ENCODE results near the gene RNF157.

The RNF157 gene

DNA sequence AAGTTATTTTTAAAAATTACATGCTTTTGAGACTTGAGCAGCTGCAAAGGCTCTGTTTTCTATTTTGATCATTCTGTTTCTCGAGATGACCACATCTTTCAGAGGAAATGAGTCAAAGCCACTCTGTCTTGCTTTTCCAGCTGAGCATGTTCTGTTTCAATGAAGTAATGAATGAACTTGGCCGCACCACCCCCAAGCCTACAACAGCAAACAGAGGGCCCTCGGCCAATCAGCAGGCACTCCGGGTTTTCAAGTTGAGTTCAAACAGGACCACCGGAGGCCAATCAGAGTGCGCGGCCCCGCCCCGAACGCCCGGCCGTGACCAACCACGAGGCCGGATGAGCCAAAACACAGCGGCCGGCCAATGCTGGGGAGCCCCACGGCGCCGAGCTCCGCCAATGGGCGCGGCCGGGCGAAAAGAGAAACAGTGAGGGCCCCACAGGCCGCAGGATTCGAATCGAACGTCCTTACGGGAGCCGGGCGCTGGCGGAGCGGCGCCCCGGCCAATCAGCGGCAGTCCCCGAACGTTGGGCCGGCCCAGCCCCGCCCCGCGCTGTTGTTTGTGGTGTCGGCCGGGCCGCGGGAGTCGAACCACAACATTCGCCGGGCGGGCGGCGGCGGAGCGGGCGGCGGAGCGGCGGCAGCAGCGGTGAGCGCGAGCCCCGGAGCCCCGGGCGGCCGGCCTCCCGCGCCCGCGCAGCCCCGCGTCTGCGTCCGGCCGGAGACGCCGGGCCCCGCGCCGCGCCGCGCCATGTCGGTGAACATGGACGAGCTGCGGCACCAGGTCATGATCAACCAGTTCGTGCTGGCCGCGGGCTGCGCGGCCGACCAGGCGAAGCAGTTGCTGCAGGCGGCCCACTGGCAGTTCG is 24.7 kb upstream of the RNF157 start, which contains the start of gene UBALD2:
TSS of gene UBALD2 (plus strand) at position 594 of the 869 bp plus-strand sequence. CDS start at position 752, 158 bp downstream.
- no peaks in the 10 kb centered on the region for H3K9me2 ChIP-seq (replicated peaks; ENCODE audit: insufficient read depth, low read length)
- H3K79me2 ChIP-seq (ENCODE audit: low read length): peaks cover 44% of the 10 kb centered on the region
- H3K9me3 ChIP-seq (replicated peaks; ENCODE audit: insufficient read depth, low read length): no peaks in the 10 kb centered on the region
- 0 out of 2 replicates have a peak, but pooled peaks cover 6% of the 10 kb centered on the region for H3K36me3 ChIP-seq (replicated peaks; ENCODE audit: insufficient read depth, low read length)
- H3K9ac ChIP-seq (ENCODE audit: low read length): peak within 1 kb of the TSS; percentile 97
- H4K20me1 ChIP-seq (ENCODE audit: insufficient read depth, low read length): no peaks in the 10 kb centered on the region
- peaks cover 54% of the 10 kb centered on the region for H3K4me1 ChIP-seq (ENCODE audit: low read length)
- H2AFZ ChIP-seq (ENCODE audit: low read length): no peak within 1 kb of the TSS
- H3F3A ChIP-seq (ENCODE audit: insufficient read depth, low read length): peaks cover 44% of the 10 kb centered on the region
- H3K4me2 ChIP-seq (ENCODE audit: low read depth, low read length): peak within 1 kb of the TSS; percentile 100
- peak; percentile 99 for DNase-seq
- TF ChIP-seq, protein P1, sequence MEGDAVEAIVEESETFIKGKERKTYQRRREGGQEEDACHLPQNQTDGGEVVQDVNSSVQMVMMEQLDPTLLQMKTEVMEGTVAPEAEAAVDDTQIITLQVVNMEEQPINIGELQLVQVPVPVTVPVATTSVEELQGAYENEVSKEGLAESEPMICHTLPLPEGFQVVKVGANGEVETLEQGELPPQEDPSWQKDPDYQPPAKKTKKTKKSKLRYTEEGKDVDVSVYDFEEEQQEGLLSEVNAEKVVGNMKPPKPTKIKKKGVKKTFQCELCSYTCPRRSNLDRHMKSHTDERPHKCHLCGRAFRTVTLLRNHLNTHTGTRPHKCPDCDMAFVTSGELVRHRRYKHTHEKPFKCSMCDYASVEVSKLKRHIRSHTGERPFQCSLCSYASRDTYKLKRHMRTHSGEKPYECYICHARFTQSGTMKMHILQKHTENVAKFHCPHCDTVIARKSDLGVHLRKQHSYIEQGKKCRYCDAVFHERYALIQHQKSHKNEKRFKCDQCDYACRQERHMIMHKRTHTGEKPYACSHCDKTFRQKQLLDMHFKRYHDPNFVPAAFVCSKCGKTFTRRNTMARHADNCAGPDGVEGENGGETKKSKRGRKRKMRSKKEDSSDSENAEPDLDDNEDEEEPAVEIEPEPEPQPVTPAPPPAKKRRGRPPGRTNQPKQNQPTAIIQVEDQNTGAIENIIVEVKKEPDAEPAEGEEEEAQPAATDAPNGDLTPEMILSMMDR (IDR thresholded peaks at IDR 0.05; ENCODE audit: low read length): no peak
- TF ChIP-seq EZH2 (optimal IDR thresholded peaks at IDR 0.05; ENCODE audit: low read depth, low read length) (no peak), EZH2phosphoT487 (IDR thresholded peaks at IDR 0.05; ENCODE audit: low read length) (no peak)
- H3K27ac ChIP-seq (ENCODE audit: low read length): peak within 1 kb of the TSS; percentile 97
- H3K27me3 ChIP-seq (replicated peaks; ENCODE audit: insufficient read depth, low read length): no peaks in the 10 kb centered on the region
- peak within 1 kb of the TSS; percentile 89 for H3K4me3 ChIP-seq (ENCODE audit: low read length)

DNA sequence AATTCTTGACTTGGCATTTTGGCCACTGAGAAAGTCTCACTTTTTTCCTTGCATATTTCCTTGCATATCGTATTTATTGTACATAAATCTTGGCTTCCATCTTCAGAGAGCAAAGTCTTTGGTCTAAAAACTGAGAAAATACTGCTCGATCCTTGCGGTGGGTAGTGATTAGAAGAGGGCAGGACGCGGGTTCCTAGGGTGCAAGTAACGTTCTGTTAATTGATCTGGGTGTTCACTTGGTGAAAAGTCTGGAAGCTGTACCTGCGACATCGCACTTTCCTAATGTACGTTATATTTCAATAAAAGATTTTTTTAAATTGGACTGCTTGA is 24.1 kb upstream of the RNF157 start:
- H3K27me3 ChIP-seq (replicated peaks; ENCODE audit: insufficient read depth, low read length): no peaks in the 10 kb centered on the region
- no peak overlapping the region for H2AFZ ChIP-seq (ENCODE audit: low read length)
- H3K79me2 ChIP-seq (ENCODE audit: low read length): peaks cover 38% of the 10 kb centered on the region
- H3K9me3 ChIP-seq (replicated peaks; ENCODE audit: insufficient read depth, low read length): no peaks in the 10 kb centered on the region
- H3K9ac ChIP-seq (ENCODE audit: low read length): peak overlapping the region; percentile 76
- H3K4me2 ChIP-seq (ENCODE audit: low read depth, low read length): peak overlapping the region; percentile 56
- H3F3A ChIP-seq (ENCODE audit: insufficient read depth, low read length): peaks cover 38% of the 10 kb centered on the region
- peak overlapping the region; percentile 97 for H3K27ac ChIP-seq (ENCODE audit: low read length)
- H3K4me3 ChIP-seq (ENCODE audit: low read length): peak overlapping the region; percentile 30; the same call in 1 of the 2 replicates
- TF ChIP-seq EZH2 (optimal IDR thresholded peaks at IDR 0.05; ENCODE audit: low read depth, low read length) (no peak), EZH2phosphoT487 (IDR thresholded peaks at IDR 0.05; ENCODE audit: low read length) (no peak)
- TF ChIP-seq, protein P1 (IDR thresholded peaks at IDR 0.05; ENCODE audit: low read length): no peak
- H3K36me3 ChIP-seq (replicated peaks; ENCODE audit: insufficient read depth, low read length): 0 out of 2 replicates have a peak, but pooled peaks cover 6% of the 10 kb centered on the region
- no peaks in the 10 kb centered on the region for H4K20me1 ChIP-seq (ENCODE audit: insufficient read depth, low read length)
- H3K9me2 ChIP-seq (replicated peaks; ENCODE audit: insufficient read depth, low read length): no peaks in the 10 kb centered on the region
- H3K4me1 ChIP-seq (ENCODE audit: low read length): peaks cover 49% of the 10 kb centered on the region
- DNase-seq: no peak

DNA sequence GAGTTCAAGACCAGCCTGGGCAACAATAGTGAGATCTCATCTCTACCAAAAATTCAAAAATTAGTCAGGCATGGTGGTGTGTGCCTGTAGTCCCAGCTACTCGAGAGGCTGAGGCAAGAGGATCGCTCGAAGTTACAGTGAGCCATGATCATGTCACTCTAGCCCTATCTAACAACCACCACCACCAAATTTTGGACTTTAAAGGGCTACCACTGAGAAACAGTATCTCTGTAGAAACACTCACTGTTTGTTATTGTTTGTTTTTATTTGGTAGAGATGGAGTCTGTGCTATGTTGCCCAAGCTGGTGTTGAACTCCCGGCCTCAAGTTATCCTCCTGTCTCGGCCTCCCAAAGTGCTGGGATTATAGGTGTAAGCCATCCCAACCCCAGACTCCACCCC is 23.6 kb upstream of the RNF157 start:
- H3K79me2 ChIP-seq (ENCODE audit: low read length): peaks cover 33% of the 10 kb centered on the region
- H3K36me3 ChIP-seq (replicated peaks; ENCODE audit: insufficient read depth, low read length): 0 out of 2 replicates have a peak, but pooled peaks cover 6% of the 10 kb centered on the region
- peak overlapping the region; percentile 56 for H3K4me2 ChIP-seq (ENCODE audit: low read depth, low read length)
- H3K4me1 ChIP-seq (ENCODE audit: low read length): peaks cover 44% of the 10 kb centered on the region
- peak overlapping the region; percentile 76 for H3K9ac ChIP-seq (ENCODE audit: low read length)
- H3K27ac ChIP-seq (ENCODE audit: low read length): peak overlapping the region; percentile 97
- H2AFZ ChIP-seq (ENCODE audit: low read length): no peak overlapping the region
- H3K4me3 ChIP-seq (ENCODE audit: low read length): peak overlapping the region; percentile 30; the same call in 1 of the 2 replicates
- TF ChIP-seq EZH2 (optimal IDR thresholded peaks at IDR 0.05; ENCODE audit: low read depth, low read length) (no peak), EZH2phosphoT487 (IDR thresholded peaks at IDR 0.05; ENCODE audit: low read length) (no peak)
- TF ChIP-seq, protein P1 (IDR thresholded peaks at IDR 0.05; ENCODE audit: low read length): no peak
- no peaks in the 10 kb centered on the region for H3K9me3 ChIP-seq (replicated peaks; ENCODE audit: insufficient read depth, low read length)
- peaks cover 33% of the 10 kb centered on the region for H3F3A ChIP-seq (ENCODE audit: insufficient read depth, low read length)
- H3K27me3 ChIP-seq (replicated peaks; ENCODE audit: insufficient read depth, low read length): no peaks in the 10 kb centered on the region
- DNase-seq: no peak
- no peaks in the 10 kb centered on the region for H3K9me2 ChIP-seq (replicated peaks; ENCODE audit: insufficient read depth, low read length)
- no peaks in the 10 kb centered on the region for H4K20me1 ChIP-seq (ENCODE audit: insufficient read depth, low read length)

Data from MM.1S (cell line).